Thyroid gland (tissue), 4 donors: ENCODE data around the gene CHMP1A.

Experiments used
- CTCF ChIP-seq, 6 experiments: fragments of 200-600 bp in 3 of 6; fragments of 450-650 bp in 3 of 6; sonication (generic) in 3 of 6; IDR thresholded peaks; one replicate each; pipeline ENCODE4 v1.5.1; 2016 to 2019; ENCODE audit warnings: antibody characterized with exemption in 6 of 6, mild to moderate bottlenecking in 2 of 6, inconsistent platforms in 1 of 6, moderate library complexity in 1 of 6
- POLR2A ChIP-seq, 2 donors: fragments of 450-650 bp; IDR thresholded peaks; one replicate each; pipeline ENCODE4 v1.6.1; 2017; ENCODE audit warnings: antibody characterized with exemption in 2 of 2, mild to moderate bottlenecking in 2 of 2, moderate library complexity in 1 of 2

- TF ChIP-seq CTCF (IDR thresholded peaks at IDR 0.05): no peak
- TF ChIP-seq POLR2A (IDR thresholded peaks at IDR 0.05): no peak
Measured at GRCh38 chr16:89693931-89694783, 36.6 kb upstream of the CHMP1A start.
